GM21367 (cell line): ENCODE results near the gene TSPAN14.
A peak's percentile ranks its signal among the peaks of the same experiment; 100 is the strongest.
"Not testable (repeated sequence)": the region's sequence is repeated elsewhere in the genome, so short reads cannot be mapped to it uniquely, and the experiment has no call there.

ENCODE experiments used
- ATAC-seq: cut with Tn5 transposase; IDR thresholded peaks from one replicate; pipeline ENCODE4 v1.9.1; 2021; ENCODE audit not compliant: unreplicated experiment

The TSPAN14 gene, protein sequence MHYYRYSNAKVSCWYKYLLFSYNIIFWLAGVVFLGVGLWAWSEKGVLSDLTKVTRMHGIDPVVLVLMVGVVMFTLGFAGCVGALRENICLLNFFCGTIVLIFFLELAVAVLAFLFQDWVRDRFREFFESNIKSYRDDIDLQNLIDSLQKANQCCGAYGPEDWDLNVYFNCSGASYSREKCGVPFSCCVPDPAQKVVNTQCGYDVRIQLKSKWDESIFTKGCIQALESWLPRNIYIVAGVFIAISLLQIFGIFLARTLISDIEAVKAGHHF

DNA sequence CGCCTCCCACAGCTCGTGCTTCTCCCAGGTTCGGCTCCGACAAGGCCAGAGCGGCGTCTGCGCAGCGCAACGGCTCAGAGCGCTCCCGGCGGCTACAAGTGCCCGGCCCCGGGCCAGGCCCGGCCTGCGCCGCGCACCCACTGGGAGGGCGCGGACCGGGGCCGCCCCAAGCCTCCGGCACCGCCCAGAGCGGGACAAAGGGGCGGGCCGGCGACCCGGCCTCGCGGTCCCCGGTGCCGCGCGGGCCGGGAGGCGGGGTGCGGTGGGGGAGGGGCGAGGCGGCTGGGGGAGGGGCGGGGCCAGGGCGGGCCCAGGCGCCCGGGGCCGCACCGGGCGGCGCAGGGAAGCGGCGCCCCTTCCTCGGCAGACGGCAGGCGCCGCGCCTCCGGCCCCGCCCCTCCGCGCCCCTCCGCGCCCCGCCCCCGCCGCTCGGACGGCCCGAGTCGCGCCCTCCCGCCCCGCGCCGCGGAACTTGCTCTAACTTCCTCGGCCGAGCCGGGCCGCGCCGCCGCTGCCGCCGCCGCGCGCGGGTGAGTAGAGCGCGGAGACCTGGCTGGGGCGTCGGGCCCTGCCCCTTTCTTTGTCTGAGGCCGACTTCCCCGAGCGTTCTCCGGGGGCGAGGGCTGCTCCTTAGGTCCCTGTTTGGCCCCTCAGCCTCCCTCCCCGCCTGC is at the start of gene TSPAN14:
Gene TSPAN14, plus strand, starts transcription at position 469 of the 671 bp plus-strand sequence. CDS start 34,924 bp downstream, outside the sequence.
- ATAC-seq, result peak; percentile 61

DNA sequence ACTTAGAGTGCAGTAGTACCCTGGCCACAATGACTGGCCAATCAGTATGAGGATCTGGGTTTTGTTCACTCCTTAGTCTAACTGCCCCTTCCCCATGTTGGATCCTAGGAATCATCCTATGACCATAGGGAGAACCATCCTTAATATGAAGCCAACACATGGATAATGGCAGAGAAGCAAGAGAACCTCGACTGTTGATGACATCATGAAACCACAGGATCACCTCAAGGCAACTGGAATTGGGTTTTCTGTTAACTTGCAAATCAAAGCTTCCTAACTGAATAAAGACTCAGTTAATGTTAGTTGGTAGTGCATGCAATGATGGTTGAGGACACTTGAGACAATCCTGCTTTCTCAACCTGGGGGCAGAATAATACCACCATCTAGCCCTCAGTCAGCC is 49.1 kb upstream of the TSPAN14 start:
- no peak for ATAC-seq

DNA sequence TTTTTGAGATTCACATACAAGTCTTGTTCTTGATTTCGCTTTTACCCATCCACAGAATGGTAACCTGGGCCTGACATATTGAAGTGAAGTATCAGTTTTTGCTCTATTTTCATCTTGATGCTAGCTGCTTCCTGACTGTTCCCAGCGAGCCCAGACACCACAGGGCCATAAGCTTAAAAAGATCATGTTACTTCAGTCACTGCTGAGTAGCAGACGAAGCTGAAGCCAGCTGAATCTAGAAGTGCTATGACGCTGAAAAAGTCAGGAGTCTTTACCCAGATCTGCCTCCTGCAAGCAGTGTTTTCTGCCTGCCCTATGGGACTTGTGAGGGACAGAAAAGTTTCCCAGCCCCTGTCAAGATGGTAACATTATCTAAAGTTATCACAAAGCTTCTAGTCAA is 48.5 kb upstream of the TSPAN14 start:
- no peak for ATAC-seq

DNA sequence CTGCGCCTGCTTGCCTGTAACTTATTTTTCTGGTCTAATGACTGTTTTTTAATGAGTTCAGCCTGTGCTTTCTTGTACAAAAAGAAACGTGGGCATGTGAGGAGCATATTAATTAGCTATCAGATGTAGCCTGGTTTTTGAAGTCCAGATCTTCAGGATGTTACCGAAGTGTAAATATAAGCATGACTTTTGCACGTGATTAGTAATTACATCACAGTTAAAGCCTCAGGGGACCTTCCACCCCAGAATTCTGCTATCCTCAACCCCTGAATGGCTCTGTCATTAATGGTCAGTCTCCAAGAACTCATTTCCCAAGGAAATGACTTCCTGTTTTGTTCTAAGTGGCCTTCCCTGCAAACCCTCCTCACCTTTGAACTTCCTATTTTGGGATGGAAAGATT is 47.9 kb upstream of the TSPAN14 start:
- ATAC-seq, result no peak

DNA sequence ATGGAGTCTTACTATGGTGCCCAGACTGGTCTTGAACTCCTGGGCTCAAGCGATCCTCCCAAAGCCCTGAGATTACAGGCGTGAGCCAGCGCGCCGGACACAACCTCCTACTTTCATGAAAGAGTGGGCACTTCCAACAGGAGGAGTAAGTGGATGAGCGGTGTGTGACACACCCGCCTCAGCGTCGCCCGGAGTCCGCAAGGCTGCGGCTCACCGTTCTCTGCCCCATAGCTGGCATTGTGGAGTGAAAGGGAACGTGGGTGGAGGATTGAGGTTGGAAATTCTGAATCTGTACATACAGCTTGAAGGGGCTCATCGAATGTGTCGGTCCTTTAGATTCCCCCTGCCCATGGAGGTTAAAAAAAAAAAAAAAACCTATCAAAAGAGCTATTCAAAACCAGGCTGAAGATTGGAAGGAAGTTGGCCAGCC is 46.3 kb upstream of the TSPAN14 start:
- peak; percentile 25 for ATAC-seq

DNA sequence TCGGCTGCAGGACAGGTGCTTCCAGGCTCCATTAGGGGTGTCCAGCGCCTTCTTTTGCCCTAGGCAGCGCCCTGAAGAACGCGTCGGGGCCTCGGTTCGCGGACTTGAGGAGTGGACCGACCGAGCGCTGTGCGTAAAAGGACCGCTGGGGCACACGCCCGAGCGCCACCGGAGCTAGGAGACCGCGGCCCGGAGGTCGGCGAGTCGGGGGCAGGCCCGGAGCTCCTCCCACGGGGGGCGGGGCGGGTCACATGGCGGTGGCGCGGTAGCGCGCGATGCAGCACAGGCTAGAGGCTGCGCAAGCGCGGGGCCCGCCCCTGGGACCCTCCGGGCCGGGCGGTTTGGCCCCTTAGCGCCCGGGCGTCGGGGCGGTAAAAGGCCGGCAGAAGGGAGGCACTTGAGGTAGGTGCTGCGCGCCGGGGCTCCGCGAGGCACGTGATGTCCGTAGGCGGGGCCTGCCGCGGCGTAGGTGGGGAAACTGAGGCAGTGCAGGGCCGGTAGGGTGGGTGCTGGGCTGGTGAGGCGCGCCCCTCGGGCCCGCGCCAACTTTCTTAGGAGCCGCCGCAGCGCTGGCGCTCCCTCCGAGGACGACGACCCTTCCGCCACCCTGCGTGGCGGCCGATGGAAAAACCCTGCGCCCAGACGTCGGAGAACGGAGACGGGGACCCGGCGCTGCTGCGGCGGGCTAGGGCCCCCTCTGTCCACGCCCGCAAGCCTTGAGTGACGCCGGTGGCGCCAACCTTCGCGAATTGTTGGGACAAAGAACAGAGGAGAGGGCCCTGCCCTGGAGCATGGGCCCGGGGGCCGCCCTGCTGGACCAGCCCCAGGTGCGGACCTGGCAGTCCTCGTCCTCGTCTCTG is 45.6 kb upstream of the TSPAN14 start, which contains the start of gene PRXL2A:
Gene PRXL2A, plus strand, starts transcription at position 310 of the 860 bp plus-strand sequence. CDS start 11,917 bp downstream, outside the sequence.
- ATAC-seq, result peak; percentile 92

DNA sequence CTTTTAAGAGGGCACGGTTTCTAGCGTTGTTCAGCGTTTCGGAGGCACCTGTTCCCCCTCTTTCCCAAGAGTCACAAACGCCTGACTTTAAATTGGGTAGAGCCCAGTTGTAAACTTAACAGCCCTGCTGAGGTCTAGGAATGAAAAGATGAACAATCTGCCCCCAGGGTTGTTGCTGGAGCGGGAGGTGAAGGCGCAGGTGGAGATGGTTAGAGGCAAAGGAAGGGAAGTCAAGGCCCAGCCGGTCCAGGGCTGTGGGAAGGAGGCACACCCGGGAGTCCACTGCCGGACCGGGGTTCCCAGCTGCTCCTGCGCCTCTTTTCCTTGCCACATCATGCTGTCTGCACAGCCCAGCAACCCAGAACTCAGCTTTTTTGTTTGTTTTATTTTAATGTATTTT is 45.0 kb upstream of the TSPAN14 start:
- ATAC-seq, result no peak

DNA sequence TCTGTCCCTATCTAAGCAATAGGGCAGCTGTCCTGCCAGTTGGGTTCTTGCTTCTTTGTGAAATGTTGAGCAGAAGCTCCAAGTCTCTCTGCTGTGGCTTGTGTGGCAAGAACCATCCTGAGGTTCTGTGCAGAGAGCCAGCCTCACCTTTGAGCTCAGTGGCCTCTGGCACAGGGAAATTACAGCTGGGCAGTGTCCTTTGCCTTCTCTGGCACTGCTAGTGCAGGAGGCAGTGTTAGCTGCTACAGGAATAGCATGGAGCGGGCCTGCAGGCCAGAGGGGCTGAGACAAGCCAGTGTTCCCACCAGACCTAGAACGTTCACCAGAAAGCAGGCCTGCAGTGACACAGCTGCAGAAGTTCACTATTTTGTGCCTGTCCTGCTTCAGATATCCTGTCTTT is 44.0 kb upstream of the TSPAN14 start:
- ATAC-seq, result no peak

DNA sequence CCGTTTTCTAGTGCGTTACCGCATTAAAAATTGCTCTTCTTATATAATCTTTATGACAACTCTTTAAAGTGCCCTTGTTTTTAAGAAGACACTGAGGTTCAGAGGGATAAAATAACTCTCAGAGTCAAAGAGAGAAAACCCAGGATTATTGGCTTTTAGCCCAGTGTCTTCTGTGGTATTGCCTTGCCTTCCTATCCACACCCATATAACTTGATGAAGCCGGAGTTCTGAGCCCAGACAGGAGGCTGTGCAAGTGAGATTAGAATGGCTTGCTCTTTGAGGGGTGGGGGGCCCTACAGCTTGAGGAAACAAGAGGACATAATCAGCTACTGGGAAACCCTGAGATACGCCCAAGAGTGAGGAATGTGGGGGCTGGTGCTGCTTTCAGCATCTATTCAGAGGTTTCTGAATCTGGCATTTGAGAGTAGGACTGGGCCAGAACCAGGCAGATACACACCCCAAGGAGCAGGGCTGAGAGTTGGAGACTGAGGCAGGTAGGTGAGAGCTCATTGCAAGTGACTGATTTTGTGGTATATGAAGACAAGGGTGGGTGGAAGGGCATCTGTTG is 43.4 kb upstream of the TSPAN14 start:
- ATAC-seq, result no peak

DNA sequence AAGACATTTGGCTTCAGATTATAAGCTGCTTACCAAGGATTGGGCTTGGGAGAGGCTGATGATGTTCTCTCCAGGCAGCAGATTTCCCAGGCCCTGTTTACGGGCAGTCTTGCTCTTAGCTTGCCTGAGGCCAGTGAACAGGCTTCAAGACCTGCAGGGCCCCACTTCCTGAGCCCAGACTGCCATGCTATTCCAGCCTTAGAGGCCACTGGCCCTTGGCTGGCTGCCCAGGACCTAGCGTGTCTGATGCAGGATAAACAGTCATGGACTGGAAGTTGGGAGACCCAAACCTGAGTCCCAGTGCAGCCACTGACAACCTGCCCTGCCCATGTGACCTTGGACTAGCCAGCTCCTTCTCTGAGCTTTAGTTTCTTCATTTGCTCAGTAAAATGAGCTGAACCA is 42.8 kb upstream of the TSPAN14 start:
- ATAC-seq, result no peak

DNA sequence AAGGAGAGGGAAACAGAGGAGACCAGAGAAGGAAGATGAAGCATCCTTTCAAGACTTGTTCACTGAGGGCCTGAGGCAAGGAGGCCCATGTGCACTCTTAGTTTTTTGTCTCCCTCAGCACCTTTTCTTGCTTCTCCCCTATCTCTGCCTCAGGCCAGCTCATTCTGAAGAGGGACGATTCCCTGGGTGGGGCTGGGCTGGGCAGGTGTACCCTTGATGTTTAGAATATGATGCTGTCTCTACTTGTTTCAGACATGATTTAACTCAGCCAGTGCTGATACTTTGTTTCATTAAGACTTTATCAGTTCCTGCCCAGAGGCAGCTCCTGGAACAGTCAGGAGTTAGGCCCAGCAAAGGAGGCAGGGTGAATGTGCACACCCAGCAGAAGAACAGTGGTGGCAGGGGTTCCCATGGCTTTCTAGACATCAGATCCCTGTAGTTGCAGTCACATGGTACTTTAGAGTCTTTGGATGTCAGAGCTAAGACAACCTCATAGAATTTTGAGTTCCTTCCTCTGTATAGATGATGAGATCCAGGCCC is 42.4 kb upstream of the TSPAN14 start:
- no peak for ATAC-seq

DNA sequence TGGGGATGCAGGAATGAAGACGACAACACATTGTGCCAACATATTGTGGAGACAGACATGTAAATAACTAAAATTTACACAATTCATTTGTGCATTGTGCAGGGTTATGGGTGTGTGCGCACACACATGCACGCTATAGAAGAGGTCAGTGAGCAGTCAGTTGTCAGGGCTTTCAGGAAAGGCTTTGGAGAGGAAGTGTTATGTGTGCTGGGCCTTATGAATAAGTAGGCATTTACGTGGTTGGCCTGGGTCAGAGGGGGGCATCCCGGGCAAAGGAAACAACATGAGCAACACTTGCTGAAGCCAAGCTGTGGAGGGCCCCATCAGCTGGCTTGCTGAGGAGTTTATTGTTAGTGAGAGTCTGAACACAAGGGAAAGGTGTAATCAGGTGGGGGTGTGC is 41.6 kb upstream of the TSPAN14 start:
- ATAC-seq, result no peak

DNA sequence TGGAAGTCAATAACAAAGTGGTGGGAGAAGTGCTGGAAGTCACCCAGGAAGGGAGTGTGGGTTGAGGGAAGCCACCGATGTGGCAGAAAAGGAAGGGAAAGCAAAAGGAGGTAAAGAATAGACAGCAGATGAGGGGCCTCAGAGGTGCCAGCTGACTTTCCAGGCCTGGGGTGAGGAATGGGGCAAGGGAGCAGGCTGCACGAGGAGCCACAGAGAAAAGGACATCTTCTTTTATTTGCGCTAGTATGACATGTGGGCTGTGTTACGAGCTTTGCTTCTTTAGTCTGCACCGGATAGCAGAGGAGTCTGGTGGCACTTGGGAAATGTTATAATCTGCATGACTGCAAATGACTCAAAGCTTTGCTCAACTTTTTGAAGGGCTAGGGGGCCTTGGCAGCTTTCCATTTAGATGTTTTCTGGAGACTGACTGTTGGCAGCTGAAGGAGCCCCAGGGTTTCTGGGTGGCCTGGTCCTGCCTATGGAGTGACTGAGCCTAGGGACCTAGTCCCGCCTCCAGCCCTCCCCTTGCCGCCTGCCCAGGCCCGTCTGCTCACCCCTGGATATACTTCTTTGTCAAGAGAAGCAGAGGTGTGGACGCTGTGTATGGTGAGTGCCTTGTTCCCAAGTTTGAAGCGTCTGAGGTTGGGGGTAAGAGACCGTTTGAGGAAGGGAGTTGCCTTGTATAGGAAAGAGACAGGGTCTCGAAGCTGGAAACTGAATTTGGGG is 40.7 kb upstream of the TSPAN14 start:
- no peak for ATAC-seq

DNA sequence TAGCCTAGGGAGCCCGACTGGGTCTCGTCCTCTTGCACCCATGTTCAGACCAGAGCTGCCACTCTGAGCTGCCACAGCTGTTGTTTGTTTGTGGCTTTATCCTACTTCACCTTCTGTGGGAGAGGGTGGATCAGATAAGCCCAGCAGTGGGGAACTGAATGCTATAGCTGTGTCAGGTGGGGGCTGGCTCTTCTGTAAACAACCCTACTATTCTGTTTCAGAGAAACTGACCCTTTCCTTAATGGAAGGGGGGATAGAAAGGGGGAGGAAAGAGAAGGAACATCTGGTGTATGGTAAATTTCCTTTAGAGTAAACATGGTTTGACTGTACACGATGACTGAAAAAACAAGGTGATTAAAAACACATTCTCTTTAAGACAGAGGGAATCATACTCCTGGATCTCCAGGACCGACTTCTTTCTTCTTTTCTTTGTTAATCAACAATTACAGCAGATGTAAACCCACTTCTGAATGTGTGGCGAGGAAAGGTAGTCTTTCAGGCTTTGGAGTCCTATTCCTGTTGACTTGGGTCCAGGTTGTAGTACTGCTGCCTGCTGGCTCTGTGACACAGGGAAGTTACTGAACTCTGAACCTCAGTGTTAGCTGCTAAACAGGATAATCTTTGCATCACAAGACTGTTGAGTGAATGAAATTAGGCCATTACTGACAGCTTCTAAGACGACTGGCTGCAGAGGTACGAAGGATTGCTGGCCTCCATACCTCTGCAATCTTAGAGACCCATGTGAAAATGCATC is 39.8 kb upstream of the TSPAN14 start:
- ATAC-seq, result no peak

DNA sequence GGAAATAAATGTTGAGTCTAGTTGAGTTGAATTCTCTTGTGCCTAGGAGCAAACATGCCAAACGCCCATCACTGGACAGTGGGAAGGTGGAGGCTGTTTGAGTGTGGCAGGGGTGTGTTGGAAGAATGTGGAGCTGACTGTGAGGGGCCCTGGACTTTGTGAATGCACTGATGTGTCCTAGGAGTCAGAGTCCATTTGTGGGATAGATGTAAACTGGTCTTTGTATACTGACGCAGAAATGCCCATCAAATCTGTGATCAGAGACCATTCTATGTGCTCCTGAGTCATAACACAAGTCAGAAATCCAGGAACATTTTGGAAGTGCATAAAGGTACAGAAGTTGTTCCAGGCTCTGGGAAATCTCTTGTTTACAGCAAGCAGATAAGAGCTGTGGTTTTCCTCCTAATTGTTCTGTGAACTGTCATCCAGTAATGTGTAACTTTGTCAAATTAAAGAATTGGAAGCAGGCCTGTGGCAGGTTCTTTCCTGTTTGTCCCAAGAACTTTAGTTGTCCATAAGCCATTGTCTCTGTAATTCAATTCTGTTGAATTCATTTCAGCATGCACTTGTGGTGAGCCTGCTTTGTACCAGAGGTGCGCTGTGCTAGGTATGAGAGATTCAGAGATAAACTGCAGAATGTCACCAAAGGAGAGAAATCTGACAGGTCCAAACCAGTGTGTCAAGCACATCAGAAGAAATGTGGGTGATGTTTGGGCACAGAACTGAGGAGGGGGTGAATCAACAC is 38.2 kb upstream of the TSPAN14 start:
- no peak for ATAC-seq

DNA sequence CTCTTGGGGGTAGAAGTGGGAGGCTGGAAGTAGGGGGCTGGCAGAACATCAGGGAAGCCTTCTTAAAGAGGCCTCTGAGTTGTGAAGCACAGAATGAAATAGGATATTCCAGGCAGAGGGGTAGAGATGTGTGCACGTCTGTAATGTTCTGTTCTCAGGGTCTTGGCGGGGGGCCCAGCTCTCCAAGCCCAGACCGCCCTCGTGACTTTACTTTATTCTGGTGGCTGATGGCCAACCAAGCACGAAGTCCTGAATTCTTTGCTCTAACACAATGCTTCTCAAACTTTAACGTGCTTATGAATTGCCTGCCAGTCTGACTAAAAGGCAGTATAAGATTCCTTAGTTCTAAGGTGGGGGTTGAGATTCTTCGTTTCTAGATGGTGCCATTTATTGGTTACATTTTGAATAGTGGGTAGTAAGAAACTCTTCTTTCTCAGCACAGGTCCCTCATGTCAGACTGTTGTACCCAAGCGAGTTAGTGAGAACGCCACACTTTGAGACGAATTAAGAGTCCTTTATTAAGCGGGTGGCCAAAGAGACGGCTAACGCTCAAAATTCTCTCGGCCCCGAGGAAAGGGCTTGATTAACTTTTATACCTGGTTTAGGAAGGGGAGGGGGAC is 37.5 kb upstream of the TSPAN14 start:
- no peak for ATAC-seq

DNA sequence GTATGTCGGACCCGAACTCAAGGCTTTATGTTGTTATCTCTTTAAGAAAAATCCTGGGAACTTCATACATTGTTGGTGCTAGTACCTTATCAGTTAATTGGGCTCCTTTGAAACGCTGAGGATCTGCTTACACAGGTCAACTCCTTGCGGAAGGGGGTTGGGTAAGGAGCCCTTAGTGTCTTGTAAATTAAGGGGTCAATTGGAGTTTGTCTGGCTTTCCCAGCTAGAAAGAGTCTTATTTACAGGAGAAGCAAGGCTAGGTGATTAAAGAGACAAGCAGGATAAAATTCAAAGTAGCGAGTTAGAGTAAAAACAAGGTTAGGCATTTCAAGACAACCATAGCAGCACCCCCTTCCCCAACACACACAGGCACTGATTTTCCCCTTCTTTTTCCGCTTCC is 36.9 kb upstream of the TSPAN14 start:
- ATAC-seq, result not testable (repeated sequence)

DNA sequence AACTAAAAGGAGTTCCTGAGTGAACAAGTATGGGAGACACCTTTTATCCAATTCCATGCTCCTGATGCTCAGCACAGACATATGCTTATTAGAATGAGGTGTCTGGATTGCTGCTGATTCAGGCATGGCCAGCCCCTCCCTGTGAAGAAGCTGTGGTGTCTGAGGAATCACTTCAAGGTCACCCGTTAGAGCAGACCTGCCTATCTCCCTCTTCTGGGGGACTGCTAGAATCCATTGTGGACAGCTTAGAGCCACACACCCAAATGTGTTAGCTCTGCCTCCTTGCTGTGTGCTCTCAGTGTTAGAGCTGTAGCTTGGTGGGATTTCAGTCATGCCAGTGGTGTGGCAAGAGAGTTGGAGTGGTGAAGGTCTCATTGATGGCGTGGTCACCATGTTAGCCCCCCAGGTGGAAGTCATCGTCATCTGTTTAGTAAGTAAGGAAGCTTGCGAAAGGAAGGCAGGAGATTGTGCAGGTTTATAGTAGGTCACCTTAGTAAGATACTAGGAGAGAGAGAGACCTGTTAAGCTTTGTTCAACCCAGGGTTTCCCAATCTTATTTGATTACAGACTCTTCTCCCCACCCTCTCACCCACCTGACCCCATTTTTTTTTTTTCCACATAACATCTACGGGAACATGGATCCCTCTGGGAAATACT is 32.9 kb upstream of the TSPAN14 start:
- no peak for ATAC-seq
